Activated naive CD4-positive, alpha-beta T cell treated with anti-CD3 and anti-CD28 coated beads, Interleukin-2, amount 50 U/mL, for 24 hours (primary cell): Measurements from ENCODE around the gene WTAP.
"Not testable (repeated sequence)": the region's sequence is repeated elsewhere in the genome, so short reads cannot be mapped to it uniquely, and the experiment has no call there.

Source experiments
- H3K27ac Mint-ChIP-seq: one replicate; pipeline ENCODE4 v1.8.0; 2021; ENCODE audit warnings: mild to moderate bottlenecking, mixed read lengths
- H3K27me3 Mint-ChIP-seq: one replicate; pipeline ENCODE4 v1.8.0; 2021; ENCODE audit warnings: mixed read lengths
- H3K36me3 Mint-ChIP-seq: one replicate; pipeline ENCODE4 v1.8.0; 2021; ENCODE audit warnings: mixed read lengths
- H3K4me1 Mint-ChIP-seq: one replicate; pipeline ENCODE4 v1.8.0; 2021; ENCODE audit warnings: mixed read lengths
- H3K4me3 Mint-ChIP-seq: one replicate; pipeline ENCODE4 v1.8.0; 2021; ENCODE audit warnings: mild to moderate bottlenecking, mixed read lengths
- H3K9me3 Mint-ChIP-seq: one replicate; pipeline ENCODE4 v1.8.0; 2021; ENCODE audit warnings: mixed read lengths

Gene WTAP

DNA sequence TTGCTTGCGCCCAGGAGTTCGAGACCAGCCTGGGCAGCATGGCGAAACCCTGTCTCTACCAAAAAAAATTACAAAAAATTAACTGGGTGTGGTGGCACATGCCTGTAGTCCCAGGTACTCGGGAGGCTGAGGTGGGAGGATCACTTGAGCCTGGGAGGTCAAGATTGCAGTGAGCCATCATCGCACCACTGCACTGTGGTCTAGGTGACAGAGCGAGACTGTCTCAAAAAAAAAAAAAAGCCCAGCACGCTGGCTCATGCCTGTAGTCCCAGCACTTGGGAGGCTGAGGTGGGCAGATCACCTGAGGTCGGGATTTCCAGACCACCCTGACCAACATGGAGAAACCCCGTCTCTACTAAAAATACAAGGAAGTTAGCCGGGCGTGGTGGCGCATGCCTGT, 6.1 kb downstream of the WTAP start:
- H3K27me3 Mint-ChIP-seq, H3K9me3 Mint-ChIP-seq, H3K36me3 Mint-ChIP-seq, H3K27ac Mint-ChIP-seq: not testable (repeated sequence)
- peaks cover 74% of the 10 kb centered on the region for H3K4me1 Mint-ChIP-seq
- H3K4me3 Mint-ChIP-seq: peak overlapping the region; percentile 11

DNA sequence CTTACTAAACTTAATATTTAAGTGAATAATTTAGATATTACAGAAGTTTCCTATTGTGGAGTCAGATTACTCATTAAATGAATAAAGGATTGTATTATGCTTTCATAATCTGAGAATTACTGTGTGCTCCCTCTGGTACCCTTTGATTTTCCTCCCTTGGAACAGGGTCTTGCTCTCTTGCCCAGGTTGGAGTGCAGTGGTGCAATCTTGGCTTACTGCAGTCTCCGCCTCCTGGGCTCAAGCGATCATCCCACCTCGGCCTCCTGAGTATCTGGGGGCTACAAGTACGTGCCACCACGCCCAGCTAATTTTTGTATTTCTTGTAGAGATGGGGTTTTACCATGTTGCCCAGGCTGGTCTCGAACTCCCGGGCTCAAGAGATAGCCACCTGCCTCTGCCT, 9.6 kb downstream of the WTAP start:
- Mint-ChIP-seq H3K4me1 (peaks cover 65% of the 10 kb centered on the region), H3K27me3 (no peaks in the 10 kb centered on the region), H3K36me3 (peaks cover 9% of the 10 kb centered on the region), H3K4me3 (no peak overlapping the region), H3K9me3 (no peaks in the 10 kb centered on the region), H3K27ac (no peak overlapping the region)

DNA sequence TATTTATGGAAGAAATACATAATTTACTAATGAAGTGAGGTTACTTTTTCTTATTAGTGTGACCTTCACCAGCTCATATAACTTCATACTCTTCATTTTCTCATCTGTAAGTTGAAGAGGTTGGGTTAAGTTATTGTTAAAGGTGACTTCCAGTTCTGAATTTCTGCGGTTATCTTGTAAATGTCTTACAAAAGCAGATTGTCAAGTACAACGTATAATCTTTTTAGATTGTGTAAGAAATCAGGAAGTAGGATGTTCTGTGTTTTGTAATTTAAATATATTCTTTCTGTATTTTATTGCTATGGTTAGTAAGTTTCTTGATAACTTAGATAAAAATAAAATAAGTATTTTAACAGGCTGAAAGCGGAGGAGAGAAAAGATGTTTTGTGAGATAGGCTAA, 12.0 kb downstream of the WTAP start:
- Mint-ChIP-seq H3K36me3 (peaks cover 13% of the 10 kb centered on the region), H3K9me3 (no peaks in the 10 kb centered on the region), H3K27me3 (no peaks in the 10 kb centered on the region), H3K4me1 (peaks cover 56% of the 10 kb centered on the region), H3K4me3 (no peak overlapping the region), H3K27ac (no peak overlapping the region)

DNA sequence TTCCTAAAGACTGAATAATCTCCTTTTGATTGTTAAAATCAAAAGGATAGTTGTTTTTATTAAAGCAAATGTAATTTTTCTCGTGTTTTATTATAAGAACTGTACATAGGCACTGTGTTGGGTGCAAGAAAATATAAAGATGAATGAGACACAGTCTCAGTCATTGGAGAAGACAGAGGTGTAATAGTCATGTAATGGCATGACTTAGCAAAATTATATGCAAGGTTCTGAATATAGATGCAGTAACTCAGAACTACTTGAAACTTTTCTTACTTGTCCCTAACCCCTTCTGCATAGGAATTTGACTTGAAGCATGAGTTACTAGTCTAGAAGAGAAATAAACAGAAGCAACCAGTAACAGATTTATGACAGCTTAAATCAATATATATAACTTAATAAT, 14.9 kb downstream of the WTAP start:
- H3K36me3 Mint-ChIP-seq: peaks cover 23% of the 10 kb centered on the region
- peak overlapping the region; percentile 23 for H3K27ac Mint-ChIP-seq
- H3K4me3 Mint-ChIP-seq: no peak overlapping the region
- H3K4me1 Mint-ChIP-seq: peaks cover 58% of the 10 kb centered on the region
- no peaks in the 10 kb centered on the region for H3K27me3 Mint-ChIP-seq
- no peaks in the 10 kb centered on the region for H3K9me3 Mint-ChIP-seq

DNA sequence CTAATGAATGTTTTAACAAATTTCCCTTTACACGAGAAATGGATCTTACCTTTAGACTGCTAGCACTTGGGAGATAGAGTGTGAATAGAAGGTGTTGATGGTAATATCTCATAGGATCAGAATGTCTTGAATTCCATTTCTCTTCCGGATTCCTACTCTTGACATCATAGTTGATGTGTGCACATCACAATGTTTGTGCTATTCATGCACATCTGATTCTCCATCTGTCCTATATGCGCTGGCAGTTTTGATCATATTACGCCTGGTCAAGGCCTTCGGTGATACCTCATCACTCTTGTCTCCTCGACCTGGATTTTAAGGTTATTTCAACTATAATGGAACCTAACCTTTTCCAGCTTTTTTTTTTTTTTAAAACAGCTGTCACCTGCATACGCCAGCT, 17.8 kb downstream of the WTAP start:
- Mint-ChIP-seq H3K4me1 (peaks cover 38% of the 10 kb centered on the region), H3K27ac (peak overlapping the region; percentile 85), H3K4me3 (no peak overlapping the region), H3K27me3 (no peaks in the 10 kb centered on the region), H3K9me3 (no peaks in the 10 kb centered on the region), H3K36me3 (peaks cover 25% of the 10 kb centered on the region)

DNA sequence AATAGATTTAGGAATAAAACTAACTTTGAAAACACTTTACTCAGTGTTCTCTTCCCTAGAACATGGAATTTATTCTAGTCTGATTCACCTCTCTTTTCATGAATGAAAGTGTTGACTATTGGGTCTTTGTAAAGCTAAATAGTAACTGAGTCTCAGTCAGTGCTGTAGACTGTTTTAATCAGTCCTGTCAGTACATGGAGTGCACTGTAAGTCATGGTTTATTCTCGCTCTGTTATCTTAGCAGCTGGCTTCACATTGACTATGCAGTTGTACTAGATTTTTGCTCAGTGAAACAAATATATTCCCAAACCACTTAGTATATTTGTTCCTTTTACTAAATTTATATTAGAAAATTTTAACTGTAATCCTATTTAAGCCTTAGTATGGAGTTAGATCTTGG, 19.5 kb downstream of the WTAP start:
- no peaks in the 10 kb centered on the region for H3K27me3 Mint-ChIP-seq
- no peak overlapping the region for H3K27ac Mint-ChIP-seq
- H3K9me3 Mint-ChIP-seq: no peaks in the 10 kb centered on the region
- peaks cover 27% of the 10 kb centered on the region for H3K4me1 Mint-ChIP-seq
- no peak overlapping the region for H3K4me3 Mint-ChIP-seq
- H3K36me3 Mint-ChIP-seq: peaks cover 19% of the 10 kb centered on the region

DNA sequence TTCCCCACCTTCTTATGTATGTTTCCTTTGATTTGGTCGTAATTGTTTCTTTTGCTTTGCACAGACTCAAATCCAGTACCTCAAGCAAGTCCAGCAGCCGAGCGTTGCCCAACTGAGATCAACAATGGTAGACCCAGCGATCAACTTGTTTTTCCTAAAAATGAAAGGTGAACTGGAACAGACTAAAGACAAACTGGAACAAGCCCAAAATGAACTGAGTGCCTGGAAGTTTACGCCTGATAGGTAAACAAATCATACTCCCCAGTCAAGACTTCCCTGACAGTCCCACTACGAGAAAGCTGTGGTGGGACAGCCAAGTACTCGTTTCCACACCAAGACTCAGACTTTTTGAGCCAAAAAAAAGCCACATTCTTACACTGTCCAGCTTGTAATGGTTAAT, 20.8 kb downstream of the WTAP start:
- H3K4me3 Mint-ChIP-seq: not testable (repeated sequence)

DNA sequence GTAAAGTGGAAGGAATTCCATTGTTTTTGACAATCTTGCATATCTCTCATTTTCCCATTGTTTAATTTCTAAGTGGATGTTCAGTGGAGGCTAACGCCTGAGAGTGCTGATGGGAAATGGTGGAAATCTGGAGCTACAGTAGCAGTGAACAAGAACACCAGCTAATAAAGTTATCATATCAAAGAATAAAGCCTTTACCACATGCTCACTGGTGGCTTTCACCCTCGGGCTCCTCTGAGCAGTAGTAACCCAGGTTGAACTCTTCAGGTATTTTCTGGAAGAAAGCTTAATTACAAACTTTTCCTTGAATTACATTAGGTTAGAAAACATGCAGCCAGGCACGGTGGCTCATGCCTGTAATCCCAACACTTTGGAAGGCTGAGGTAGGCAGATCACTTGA, 24.1 kb downstream of the WTAP start:
- Mint-ChIP-seq H3K27ac (no peak overlapping the region), H3K36me3 (peaks cover 18% of the 10 kb centered on the region), H3K4me3 (no peak overlapping the region), H3K4me1 (peaks cover 3% of the 10 kb centered on the region), H3K9me3 (no peaks in the 10 kb centered on the region), H3K27me3 (no peaks in the 10 kb centered on the region)

More for the DNA sequence above, 20.8 kb downstream of the WTAP start:
- not testable (repeated sequence) for H3K9me3 Mint-ChIP-seq, H3K27ac Mint-ChIP-seq, H3K27me3 Mint-ChIP-seq
- Mint-ChIP-seq H3K36me3 (peaks cover 19% of the 10 kb centered on the region), H3K4me1 (peaks cover 23% of the 10 kb centered on the region)

DNA sequence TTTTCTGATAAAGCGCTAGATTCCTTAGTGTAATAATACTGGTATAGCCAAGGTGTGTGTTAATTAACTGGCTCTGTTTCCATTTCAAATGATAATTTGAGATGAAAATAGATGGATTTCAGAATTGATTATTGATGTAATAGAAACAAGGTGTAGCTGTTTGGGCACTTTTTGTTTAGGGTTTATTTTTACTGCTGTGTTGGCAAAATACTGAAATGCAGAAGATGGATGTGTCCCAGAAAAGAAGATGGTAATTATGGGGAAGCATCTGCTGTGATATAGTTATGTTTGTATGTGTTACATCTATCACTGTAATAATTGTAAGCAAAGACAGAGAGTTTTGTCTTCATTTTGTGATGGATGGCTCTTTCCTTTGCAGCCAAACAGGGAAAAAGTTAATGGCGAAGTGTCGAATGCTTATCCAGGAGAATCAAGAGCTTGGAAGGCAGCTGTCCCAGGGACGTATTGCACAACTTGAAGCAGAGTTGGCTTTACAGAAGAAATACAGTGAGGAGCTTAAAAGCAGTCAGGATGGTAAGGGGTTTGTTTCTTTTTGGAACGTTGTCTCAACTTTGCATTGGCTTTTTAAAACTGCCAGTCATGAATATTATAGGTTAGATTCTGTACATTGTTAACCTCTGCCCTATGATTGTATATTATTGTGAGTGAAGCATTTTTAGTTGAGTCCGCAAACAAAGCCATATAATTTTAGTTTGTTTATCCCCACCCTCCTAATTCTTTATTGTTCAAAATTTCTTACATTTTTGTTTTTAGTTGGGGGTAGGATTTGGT, 26.0 kb downstream of the WTAP start:
- no peak overlapping the region for H3K4me3 Mint-ChIP-seq
- no peaks in the 10 kb centered on the region for H3K27me3 Mint-ChIP-seq
- peaks cover 20% of the 10 kb centered on the region for H3K36me3 Mint-ChIP-seq
- H3K27ac Mint-ChIP-seq: peak overlapping the region; percentile 10
- no peaks in the 10 kb centered on the region for H3K9me3 Mint-ChIP-seq
- H3K4me1 Mint-ChIP-seq: peaks cover 8% of the 10 kb centered on the region

DNA sequence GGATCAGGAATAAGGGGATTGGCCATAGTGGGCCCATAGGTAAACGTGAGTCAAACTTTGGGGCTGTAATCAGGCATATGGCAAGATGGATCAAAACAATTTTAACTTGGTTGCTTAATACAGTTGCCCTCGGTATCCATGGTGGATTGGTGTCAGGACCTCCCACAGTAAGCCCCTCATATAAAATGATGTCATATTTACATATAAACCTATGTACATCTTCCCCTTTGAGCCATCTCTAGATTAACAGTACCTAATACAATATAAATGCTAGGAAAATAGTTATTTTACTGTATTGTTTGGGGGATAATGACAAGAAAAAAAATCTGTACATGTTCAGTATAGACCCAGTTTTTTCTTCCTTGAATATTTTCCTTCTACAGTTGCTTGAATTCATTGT, 27.1 kb downstream of the WTAP start:
- H3K4me3 Mint-ChIP-seq: no peak overlapping the region
- no peak overlapping the region for H3K27ac Mint-ChIP-seq
- peaks cover 22% of the 10 kb centered on the region for H3K36me3 Mint-ChIP-seq
- no peaks in the 10 kb centered on the region for H3K9me3 Mint-ChIP-seq
- no peaks in the 10 kb centered on the region for H3K27me3 Mint-ChIP-seq
- peaks cover 13% of the 10 kb centered on the region for H3K4me1 Mint-ChIP-seq

DNA sequence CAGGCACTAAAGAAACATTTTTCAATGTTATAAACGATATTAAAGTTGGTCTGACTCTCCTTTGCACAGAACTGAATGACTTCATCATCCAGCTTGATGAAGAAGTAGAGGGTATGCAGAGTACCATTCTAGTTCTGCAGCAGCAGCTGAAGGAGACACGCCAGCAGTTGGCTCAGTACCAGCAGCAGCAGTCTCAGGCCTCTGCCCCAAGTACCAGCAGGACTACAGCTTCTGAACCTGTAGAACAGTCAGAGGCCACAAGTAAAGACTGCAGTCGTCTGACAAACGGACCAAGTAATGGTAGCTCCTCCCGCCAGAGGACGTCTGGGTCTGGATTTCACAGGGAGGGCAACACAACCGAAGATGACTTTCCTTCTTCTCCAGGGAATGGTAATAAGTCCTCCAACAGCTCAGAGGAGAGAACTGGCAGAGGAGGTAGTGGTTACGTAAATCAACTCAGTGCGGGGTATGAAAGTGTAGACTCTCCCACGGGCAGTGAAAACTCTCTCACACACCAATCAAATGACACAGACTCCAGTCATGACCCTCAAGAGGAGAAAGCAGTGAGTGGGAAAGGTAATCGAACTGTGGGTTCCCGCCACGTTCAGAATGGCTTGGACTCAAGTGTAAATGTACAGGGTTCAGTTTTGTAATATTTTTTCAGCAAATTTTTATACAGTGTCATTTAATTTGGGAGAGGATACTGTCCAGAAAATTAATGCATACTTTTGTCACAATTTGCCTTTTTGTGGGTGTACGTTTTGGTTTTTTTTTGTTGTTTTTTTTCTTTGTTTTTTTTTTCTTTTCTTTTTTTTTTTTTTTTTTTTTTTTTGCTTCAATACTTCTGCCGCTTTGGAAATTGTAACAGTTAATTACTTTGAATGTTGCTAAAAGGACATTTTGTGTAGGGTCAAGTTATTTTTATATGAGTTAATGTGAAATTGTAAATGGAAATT, 27.9 kb downstream of the WTAP start:
- H3K27me3 Mint-ChIP-seq: no peaks in the 10 kb centered on the region
- no peaks in the 10 kb centered on the region for H3K9me3 Mint-ChIP-seq
- H3K27ac Mint-ChIP-seq: no peak overlapping the region
- H3K4me3 Mint-ChIP-seq: no peak overlapping the region
- peaks cover 26% of the 10 kb centered on the region for H3K36me3 Mint-ChIP-seq
- peaks cover 20% of the 10 kb centered on the region for H3K4me1 Mint-ChIP-seq

DNA sequence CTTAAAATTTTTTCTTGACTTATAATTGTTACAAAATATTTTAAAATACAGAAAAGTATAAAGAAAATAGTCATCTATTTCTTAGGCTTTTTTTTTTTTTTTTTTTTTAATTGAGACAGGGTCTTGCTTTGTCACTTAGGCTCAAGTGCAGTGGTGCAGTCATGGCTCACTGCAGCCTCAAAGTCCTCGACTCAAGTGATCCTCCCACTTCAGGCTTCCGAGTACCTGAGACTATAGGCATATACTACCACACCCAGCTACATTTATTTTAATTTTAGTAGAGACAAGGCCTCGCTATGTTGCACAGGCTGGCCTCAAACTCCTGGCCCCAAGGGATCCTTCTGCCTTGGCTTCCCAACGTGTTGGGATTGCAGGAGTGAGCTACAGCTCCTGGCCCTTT, 29.2 kb downstream of the WTAP start:
- peaks cover 26% of the 10 kb centered on the region for H3K36me3 Mint-ChIP-seq
- H3K4me3 Mint-ChIP-seq: no peak overlapping the region
- H3K27me3 Mint-ChIP-seq: no peaks in the 10 kb centered on the region
- no peaks in the 10 kb centered on the region for H3K9me3 Mint-ChIP-seq
- no peak overlapping the region for H3K27ac Mint-ChIP-seq
- peaks cover 30% of the 10 kb centered on the region for H3K4me1 Mint-ChIP-seq

DNA sequence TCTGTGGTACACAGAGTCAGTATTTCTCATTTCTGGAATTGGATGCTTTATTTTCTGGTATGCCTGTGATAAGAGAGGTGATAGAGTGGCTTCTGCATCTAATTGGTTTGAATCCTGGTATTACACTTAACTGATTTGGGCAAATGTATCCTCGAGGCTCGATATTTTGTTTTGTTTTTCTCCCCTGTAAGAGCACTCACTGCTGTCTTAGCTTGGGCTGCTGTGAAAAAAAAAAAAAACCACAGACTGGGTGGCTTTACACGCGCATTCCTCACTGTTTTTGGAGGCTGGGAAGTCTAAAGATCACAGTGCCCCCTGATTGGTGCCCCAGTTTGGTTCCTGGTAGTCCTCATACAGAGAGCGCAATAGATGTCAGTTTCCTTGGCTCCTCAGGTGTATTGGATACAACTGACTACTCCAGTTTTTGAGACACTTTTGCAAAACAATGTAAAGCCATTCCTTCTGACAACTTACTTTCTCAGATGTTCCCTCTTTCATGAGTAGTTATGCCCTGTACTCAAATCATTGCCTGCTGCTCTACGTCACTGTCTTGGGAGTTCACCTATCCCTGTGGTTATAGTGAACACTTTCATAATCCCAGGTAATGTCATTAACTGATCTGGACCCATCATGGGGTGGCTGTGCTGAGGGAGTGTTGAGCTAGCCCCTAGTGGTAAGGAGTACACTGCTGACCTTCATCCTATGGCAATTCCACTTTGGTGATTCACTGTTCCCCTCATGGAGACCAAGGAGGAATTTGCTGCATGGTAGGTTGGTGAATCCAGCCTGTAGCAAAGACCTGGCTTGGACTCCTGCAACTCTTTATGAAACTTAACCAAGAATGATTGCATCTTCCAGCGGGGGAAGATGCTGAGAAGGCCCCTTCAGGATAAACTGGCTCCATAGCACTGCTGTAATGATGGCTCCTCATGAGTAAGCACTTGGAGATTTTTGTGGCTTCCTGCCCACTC, 31.0 kb downstream of the WTAP start:
- Mint-ChIP-seq H3K4me3 (no peak overlapping the region), H3K36me3 (peaks cover 23% of the 10 kb centered on the region), H3K27ac (peak overlapping the region; percentile 85), H3K27me3 (no peaks in the 10 kb centered on the region), H3K4me1 (peaks cover 37% of the 10 kb centered on the region), H3K9me3 (no peaks in the 10 kb centered on the region)

DNA sequence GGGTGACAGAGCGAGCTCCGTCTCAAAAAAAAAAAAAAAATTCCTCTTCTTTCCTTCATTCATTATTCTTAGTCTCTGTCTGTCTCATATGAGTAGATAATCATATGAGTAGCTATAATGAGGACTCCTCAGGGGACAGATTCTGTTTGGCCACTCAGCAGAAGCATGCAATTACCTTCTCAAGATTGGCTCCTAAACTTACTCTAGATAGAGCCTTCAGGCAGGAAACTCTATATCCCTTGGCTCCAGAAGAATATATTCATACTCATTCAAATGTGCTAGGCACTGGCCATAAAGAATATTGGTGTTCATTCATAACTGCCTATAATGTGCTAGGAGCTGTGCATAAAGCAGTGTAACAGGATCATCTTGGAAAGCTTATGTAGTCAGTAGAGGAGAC, 32.3 kb downstream of the WTAP start:
- Mint-ChIP-seq H3K27me3 (no peaks in the 10 kb centered on the region), H3K27ac (peak overlapping the region; percentile 85), H3K4me1 (peaks cover 37% of the 10 kb centered on the region), H3K9me3 (no peaks in the 10 kb centered on the region), H3K4me3 (peak overlapping the region; percentile 45), H3K36me3 (peaks cover 18% of the 10 kb centered on the region)

DNA sequence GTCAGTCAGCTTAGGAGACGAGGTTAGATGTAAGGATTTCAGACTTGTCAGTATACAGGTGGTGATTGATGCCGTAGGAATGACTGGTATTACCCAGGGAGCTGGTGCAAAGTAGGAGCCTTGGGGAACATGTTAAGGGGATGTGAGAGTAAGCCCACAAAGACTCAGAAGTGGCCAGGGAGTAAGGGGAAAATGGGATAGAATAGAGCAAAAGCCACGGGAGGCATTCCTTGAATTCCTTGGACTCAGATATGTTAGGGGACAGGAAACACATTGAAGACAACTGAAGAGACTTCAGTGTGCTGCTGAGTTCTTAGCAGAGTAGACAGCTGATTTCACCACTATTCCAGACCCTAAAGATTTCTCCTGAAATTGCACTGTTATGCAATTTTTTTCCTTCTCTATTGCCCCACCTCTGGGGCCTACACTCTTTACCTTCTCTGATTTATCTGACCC, 33.3 kb downstream of the WTAP start:
- Mint-ChIP-seq H3K27me3 (no peaks in the 10 kb centered on the region), H3K27ac (peak overlapping the region; percentile 96), H3K4me1 (peaks cover 34% of the 10 kb centered on the region), H3K9me3 (no peaks in the 10 kb centered on the region), H3K4me3 (peak overlapping the region; percentile 93), H3K36me3 (peaks cover 15% of the 10 kb centered on the region)
